ENCODE results near the gene CASP7. TPM values are rescaled to one million over a fixed set of nuclear protein-coding genes. Genes with fewer than 3 reads are reported as not detected.

Gene CASP7
- total and polyA plus RNA-seq, 2 donors from 2014 or later: 18.9 to 19.0 TPM

DNA sequence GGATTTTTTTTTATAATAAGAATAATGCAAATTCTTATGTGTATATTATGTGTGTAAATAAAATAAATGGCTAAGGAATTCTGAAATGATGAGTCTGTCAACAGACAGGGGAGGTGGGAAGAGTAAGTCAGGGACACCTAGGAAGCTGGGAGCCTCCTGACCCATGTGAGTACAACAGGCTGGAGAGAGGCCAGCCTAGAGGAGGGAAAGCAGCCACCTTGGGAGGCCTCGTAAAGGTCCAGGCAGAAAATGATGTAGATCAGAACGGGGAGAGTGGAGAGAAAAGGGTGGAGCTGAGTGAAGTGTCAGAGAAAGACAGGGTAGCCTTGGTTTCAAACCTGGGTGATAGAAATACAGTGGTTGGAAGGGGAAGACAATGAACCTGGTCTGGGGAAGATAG lies 22.8 kb upstream of the CASP7 start:
- Histone ChIP-seq H3K27me3 (ENCODE audit: control insufficient read depth, insufficient read depth, low read length) (no peaks in the 10 kb centered on the region), H3K4me1 (ENCODE audit: control insufficient read depth in 2 of 3, insufficient read depth in 2 of 3, low read depth in 1 of 3, low read length in 3 of 3) (no peaks in the 10 kb centered on the region), H3K4me3 (ENCODE audit: low read length in 3 of 3) (no peak overlapping the region), H3K27ac (ENCODE audit: low read depth in 2 of 2, low read length in 2 of 2) (no peak overlapping the region), H3K9me3 (ENCODE audit: control insufficient read depth in 2 of 3, insufficient read depth in 1 of 3, low read length in 3 of 3) (no peaks in the 10 kb centered on the region), H3K36me3 (ENCODE audit: control insufficient read depth in 2 of 3, insufficient read depth in 3 of 3, low read length in 3 of 3) (no peaks in the 10 kb centered on the region), H3K9ac (ENCODE audit: low read length in 3 of 3) (no peak overlapping the region)
- intact Hi-C loops (cut with DNase I): no loop called here
- DNase-seq (no peak), FAIRE-seq (no peak)
- TF ChIP-seq, protein P1, sequence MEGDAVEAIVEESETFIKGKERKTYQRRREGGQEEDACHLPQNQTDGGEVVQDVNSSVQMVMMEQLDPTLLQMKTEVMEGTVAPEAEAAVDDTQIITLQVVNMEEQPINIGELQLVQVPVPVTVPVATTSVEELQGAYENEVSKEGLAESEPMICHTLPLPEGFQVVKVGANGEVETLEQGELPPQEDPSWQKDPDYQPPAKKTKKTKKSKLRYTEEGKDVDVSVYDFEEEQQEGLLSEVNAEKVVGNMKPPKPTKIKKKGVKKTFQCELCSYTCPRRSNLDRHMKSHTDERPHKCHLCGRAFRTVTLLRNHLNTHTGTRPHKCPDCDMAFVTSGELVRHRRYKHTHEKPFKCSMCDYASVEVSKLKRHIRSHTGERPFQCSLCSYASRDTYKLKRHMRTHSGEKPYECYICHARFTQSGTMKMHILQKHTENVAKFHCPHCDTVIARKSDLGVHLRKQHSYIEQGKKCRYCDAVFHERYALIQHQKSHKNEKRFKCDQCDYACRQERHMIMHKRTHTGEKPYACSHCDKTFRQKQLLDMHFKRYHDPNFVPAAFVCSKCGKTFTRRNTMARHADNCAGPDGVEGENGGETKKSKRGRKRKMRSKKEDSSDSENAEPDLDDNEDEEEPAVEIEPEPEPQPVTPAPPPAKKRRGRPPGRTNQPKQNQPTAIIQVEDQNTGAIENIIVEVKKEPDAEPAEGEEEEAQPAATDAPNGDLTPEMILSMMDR (IDR thresholded peaks at IDR 0.05; ENCODE audit: borderline replicate concordance, extremely low read depth, insufficient read depth): no peak

DNA sequence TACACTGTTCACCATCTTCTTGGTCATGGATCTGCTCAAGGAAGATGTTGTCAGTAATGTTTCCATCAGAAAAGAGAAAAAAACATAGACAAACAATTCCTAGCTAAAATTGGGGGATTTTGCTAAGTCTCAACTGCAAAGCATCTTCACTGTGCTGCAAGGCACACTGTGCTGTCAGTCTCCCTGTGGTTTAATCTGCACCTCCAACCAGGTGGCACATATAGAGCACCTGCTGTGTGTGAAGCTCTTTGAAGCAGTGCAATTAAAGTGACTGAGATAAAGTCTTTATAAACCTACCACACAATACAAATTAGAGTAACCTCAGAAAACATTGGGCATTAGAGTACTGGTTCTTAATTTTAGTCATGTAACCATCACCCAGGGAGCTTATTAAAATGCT lies 22.2 kb upstream of the CASP7 start:
- Histone ChIP-seq H3K36me3 (ENCODE audit: control insufficient read depth in 2 of 3, insufficient read depth in 3 of 3, low read length in 3 of 3) (no peaks in the 10 kb centered on the region), H3K4me1 (ENCODE audit: control insufficient read depth in 2 of 3, insufficient read depth in 2 of 3, low read depth in 1 of 3, low read length in 3 of 3) (no peaks in the 10 kb centered on the region), H3K27me3 (ENCODE audit: control insufficient read depth, insufficient read depth, low read length) (no peaks in the 10 kb centered on the region), H3K9me3 (ENCODE audit: control insufficient read depth in 2 of 3, insufficient read depth in 1 of 3, low read length in 3 of 3) (no peaks in the 10 kb centered on the region), H3K4me3 (ENCODE audit: low read length in 3 of 3) (no peak overlapping the region), H3K27ac (ENCODE audit: low read depth in 2 of 2, low read length in 2 of 2) (no peak overlapping the region), H3K9ac (ENCODE audit: low read length in 3 of 3) (no peak overlapping the region)
- DNase-seq: no peak
- no peak for FAIRE-seq
- intact Hi-C loops (cut with DNase I): no loop called here
- TF ChIP-seq, protein P1 (IDR thresholded peaks at IDR 0.05; ENCODE audit: borderline replicate concordance, extremely low read depth, insufficient read depth): no peak

DNA sequence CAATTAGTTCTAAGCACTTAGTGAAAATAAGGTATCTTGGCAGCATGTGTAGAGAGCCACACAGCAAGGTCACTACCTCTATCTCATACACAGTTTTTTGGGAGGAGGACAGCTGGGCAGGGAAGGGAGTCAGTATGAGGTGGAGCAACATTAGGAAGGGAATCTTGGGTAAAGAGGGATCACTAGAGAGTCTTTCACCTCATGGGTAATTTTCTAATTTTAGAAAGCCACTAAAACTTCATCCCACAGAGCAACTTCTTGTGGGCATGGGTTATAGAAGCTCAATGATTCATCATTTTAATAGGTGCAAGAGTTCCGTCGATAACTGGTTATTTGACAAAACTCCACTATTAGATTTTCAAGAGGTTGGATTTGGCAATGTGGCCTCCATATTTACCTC lies 18.4 kb upstream of the CASP7 start:
- no peaks in the 10 kb centered on the region for H3K27me3 ChIP-seq (ENCODE audit: control insufficient read depth, insufficient read depth, low read length)
- intact Hi-C loops (cut with DNase I): no loop called here
- TF ChIP-seq, protein P1 (IDR thresholded peaks at IDR 0.05; ENCODE audit: borderline replicate concordance, extremely low read depth, insufficient read depth): no peak

GRCh38 chr10:113663142-113663541 lies 16.6 kb upstream of the CASP7 start:
- H3K9ac ChIP-seq (ENCODE audit: low read length in 3 of 3): no peak overlapping the region
- no peaks in the 10 kb centered on the region for H3K36me3 ChIP-seq (ENCODE audit: control insufficient read depth in 2 of 3, insufficient read depth in 3 of 3, low read length in 3 of 3)
- H3K27ac ChIP-seq (ENCODE audit: low read depth in 2 of 2, low read length in 2 of 2): no peak overlapping the region
- no peak overlapping the region for H3K4me3 ChIP-seq (ENCODE audit: low read length in 3 of 3)
- H3K9me3 ChIP-seq (ENCODE audit: control insufficient read depth in 2 of 3, insufficient read depth in 1 of 3, low read length in 3 of 3): no peaks in the 10 kb centered on the region
- FAIRE-seq (no peak), DNase-seq (no peak)
- no peaks in the 10 kb centered on the region for H3K27me3 ChIP-seq (ENCODE audit: control insufficient read depth, insufficient read depth, low read length)
- H3K4me1 ChIP-seq (ENCODE audit: control insufficient read depth in 2 of 3, insufficient read depth in 2 of 3, low read depth in 1 of 3, low read length in 3 of 3): peaks cover 0 to 3% (median 0%) of the 10 kb centered on the region in 3 donors
- TF ChIP-seq, protein P1 (IDR thresholded peaks at IDR 0.05; ENCODE audit: borderline replicate concordance, extremely low read depth, insufficient read depth): no peak
- intact Hi-C loops (cut with DNase I): no loop called here

More for the DNA sequence above, 18.4 kb upstream of the CASP7 start:
- DNase-seq: no peak
- H3K9ac ChIP-seq (ENCODE audit: low read length in 3 of 3): no peak overlapping the region
- H3K4me3 ChIP-seq (ENCODE audit: low read length in 3 of 3): no peak overlapping the region
- H3K27ac ChIP-seq (ENCODE audit: low read depth in 2 of 2, low read length in 2 of 2): no peak overlapping the region
- no peaks in the 10 kb centered on the region for H3K36me3 ChIP-seq (ENCODE audit: control insufficient read depth in 2 of 3, insufficient read depth in 3 of 3, low read length in 3 of 3)
- FAIRE-seq: no peak
- no peaks in the 10 kb centered on the region for H3K9me3 ChIP-seq (ENCODE audit: control insufficient read depth in 2 of 3, insufficient read depth in 1 of 3, low read length in 3 of 3)
- H3K4me1 ChIP-seq (ENCODE audit: control insufficient read depth in 2 of 3, insufficient read depth in 2 of 3, low read depth in 1 of 3, low read length in 3 of 3): peaks cover 0 to 2% (median 0%) of the 10 kb centered on the region in 3 donors

Measured in kidney (tissue), 14 donors.